Spleen (tissue), 7 donors: ENCODE results near the gene CT47A1.

ENCODE experiments used
- POLR2A ChIP-seq, 3 donors: fragments of 450-650 bp; IDR thresholded peaks; one replicate each; pipeline ENCODE4 v1.5.1; 2017; ENCODE audit warnings: antibody characterized with exemption in 3 of 3, mild to moderate bottlenecking in 1 of 3
- TF ChIP-seq, protein P1 (sequence below), 11 experiments: fragments of 200-600 bp in 7 of 11; fragments of 450-650 bp in 4 of 11; sonication (generic) in 4 of 11; IDR thresholded peaks in 8 of 11; conservative IDR thresholded peaks in 3 of 11; 1 replicate in 7 of 11; 2 replicates in 4 of 11; pipeline versions ENCODE4 v1.4.0 to v1.8.0; 2016 to 2021; ENCODE audit warnings: antibody characterized with exemption in 11 of 11, inconsistent platforms in 4 of 11, mild to moderate bottlenecking in 1 of 11
- donor health status: DM: no; HTN: no; CAD: no; lungs with moderate emphysema.
- donor health status: DM: no; HTN: no; CAD: no.
- donor health status: DM: no; HTN: no; CAD: no.

DNA sequence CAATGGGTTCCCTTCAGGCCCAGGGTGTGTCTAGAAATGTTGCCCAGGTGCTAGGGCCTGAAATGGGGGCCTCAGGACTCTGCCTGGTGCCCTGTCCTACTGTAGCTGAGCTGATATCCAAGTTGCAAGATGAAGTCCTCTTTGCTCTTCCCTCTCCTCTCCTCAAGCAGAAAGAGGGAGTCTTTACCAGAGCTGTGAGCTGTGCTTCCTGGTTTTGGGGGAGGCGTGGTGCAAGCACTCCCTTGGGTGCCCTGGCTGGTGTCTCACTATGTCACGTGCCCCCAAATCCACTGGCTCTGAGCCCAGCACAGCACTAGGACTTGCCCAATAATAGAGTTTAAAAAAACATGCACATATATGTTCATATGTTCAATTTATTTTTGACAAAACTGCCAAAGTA, 29.3 kb upstream of the CT47A1 start:
- TF ChIP-seq, protein P1, sequence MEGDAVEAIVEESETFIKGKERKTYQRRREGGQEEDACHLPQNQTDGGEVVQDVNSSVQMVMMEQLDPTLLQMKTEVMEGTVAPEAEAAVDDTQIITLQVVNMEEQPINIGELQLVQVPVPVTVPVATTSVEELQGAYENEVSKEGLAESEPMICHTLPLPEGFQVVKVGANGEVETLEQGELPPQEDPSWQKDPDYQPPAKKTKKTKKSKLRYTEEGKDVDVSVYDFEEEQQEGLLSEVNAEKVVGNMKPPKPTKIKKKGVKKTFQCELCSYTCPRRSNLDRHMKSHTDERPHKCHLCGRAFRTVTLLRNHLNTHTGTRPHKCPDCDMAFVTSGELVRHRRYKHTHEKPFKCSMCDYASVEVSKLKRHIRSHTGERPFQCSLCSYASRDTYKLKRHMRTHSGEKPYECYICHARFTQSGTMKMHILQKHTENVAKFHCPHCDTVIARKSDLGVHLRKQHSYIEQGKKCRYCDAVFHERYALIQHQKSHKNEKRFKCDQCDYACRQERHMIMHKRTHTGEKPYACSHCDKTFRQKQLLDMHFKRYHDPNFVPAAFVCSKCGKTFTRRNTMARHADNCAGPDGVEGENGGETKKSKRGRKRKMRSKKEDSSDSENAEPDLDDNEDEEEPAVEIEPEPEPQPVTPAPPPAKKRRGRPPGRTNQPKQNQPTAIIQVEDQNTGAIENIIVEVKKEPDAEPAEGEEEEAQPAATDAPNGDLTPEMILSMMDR (IDR thresholded peaks at IDR 0.05 in 8 of 11, conservative IDR thresholded peaks at IDR 0.05 in 3 of 11): no peak
- TF ChIP-seq POLR2A (IDR thresholded peaks at IDR 0.05): no peak
